ENCODE data around the gene LRCH4. TPM values are rescaled to one million over a fixed set of nuclear protein-coding genes. Genes with fewer than 3 reads are reported as not detected.
A peak's percentile ranks its signal among the peaks of the same experiment; 100 is the strongest.

The LRCH4 gene
- total and polyA plus RNA-seq, 11 donors, result 18.5 to 46.6 (median 34.1) TPM

DNA sequence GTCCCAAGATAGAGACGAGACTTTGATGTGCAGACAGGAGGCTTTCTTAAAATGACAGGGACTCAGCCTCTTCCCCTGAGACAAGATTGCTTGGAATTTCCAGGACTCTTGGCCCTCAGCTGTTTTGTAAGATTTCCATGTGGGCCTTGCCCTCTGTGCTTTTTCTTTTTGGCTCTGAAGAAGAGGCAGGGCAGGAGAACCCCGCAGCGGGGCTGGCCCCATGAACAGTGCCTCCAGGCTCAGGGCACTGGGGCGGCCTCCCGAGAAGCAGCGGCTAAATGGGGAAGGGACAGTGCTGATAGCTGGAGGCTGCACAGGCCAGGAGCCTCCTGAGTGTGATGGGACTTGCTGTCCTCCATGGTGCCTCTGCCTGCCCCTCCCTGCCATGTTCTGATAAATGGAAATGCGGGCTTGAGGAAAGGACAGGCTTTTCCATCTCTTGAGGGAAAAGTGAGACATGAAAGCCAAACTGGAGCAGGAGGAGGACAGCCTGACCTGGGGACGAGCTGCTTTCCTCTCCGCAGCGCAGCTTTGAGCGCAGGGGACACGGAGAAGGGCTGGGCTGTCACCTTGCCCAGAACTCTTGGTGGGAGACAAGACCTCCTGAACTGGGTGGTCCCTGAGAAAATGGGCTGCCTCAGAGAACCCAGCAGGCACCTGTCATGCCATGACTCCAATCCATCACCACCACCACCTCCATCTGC, 24.3 kb downstream of the LRCH4 start:
- no peak for DNase-seq
- H3K36me3 ChIP-seq, result peaks cover 0 to 26% (median 19%) of the 10 kb centered on the region in 9 donors

DNA sequence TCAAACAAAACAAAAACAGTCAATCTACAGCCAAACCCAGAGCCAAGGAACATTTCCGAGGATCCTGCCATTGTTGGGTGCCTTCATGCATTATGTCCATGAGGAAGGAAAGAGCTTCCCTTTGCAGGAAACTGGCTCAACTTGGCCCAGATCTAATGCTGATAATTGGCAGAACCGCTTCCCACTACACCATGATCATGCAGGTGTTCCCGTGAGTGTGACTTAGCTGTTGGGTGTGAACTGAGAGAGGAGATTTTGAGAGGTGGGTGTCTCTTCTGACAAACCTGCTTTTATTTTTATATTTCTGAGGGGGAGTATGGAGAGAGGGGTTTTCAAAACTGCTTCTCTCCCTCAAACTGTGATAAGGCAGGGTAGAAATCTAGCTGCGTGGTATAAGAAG, 26.8 kb downstream of the LRCH4 start:
- no peaks in the 10 kb centered on the region for H3K9me3 ChIP-seq
- intact Hi-C loops (cut with DNase I), result loop anchor here in 7 of 10 donors (1.0 to 5.0 kb wide), 4 partner anchors 77 to 92 kb away; partner anchors contain the start of gene NYAP1 (in 1 of the 7)
- peak overlapping the region in 1 of 12 donors; percentile 32 for H3K27ac ChIP-seq
- TF ChIP-seq, protein P1, sequence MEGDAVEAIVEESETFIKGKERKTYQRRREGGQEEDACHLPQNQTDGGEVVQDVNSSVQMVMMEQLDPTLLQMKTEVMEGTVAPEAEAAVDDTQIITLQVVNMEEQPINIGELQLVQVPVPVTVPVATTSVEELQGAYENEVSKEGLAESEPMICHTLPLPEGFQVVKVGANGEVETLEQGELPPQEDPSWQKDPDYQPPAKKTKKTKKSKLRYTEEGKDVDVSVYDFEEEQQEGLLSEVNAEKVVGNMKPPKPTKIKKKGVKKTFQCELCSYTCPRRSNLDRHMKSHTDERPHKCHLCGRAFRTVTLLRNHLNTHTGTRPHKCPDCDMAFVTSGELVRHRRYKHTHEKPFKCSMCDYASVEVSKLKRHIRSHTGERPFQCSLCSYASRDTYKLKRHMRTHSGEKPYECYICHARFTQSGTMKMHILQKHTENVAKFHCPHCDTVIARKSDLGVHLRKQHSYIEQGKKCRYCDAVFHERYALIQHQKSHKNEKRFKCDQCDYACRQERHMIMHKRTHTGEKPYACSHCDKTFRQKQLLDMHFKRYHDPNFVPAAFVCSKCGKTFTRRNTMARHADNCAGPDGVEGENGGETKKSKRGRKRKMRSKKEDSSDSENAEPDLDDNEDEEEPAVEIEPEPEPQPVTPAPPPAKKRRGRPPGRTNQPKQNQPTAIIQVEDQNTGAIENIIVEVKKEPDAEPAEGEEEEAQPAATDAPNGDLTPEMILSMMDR (IDR thresholded peaks at IDR 0.05), result no peak
- no peak for TF ChIP-seq POLR2A (IDR thresholded peaks at IDR 0.05)
- WGBS, 4 donors, result 73 to 84% (median 78%) methylated on average over 4 of the region's 4 CpGs
- H3K36me3 ChIP-seq, result peaks cover 0 to 47% (median 37%) of the 10 kb centered on the region in 9 donors
- no peaks in the 10 kb centered on the region for H3K27me3 ChIP-seq
- no peak overlapping the region for H3K4me3 ChIP-seq
- DNase-seq (no peak), ATAC-seq (no peak)
- peaks cover 0 to 13% (median 3%) of the 10 kb centered on the region in 12 donors for H3K4me1 ChIP-seq

More for the DNA sequence above, 24.3 kb downstream of the LRCH4 start:
- intact Hi-C loops (cut with DNase I), result loop anchor here in 9 of 10 donors (2.0 to 10.0 kb wide), 10 partner anchors 49 to 166 kb away; partner anchors contain the start of genes GIGYF1 (in 6 of the 9) and EPO (in 1 of the 9)
- Histone ChIP-seq H3K4me3 (no peak overlapping the region), H3K9me3 (no peaks in the 10 kb centered on the region), H3K27me3 (no peaks in the 10 kb centered on the region), H3K4me1 (peaks cover 0 to 13% (median 3%) of the 10 kb centered on the region in 12 donors), H3K27ac (no peak overlapping the region)
- ATAC-seq, result no peak
- no peak for TF ChIP-seq POLR2A (IDR thresholded peaks at IDR 0.05)
- TF ChIP-seq, protein P1 (IDR thresholded peaks at IDR 0.05), result no peak
- WGBS, 4 donors, result 92 to 96% (median 95%) methylated on average over 12 of the region's 12 CpGs

- Histone ChIP-seq H3K27me3 (no peaks in the 10 kb centered on the region), H3K4me1 (peaks cover 0 to 7% (median 1%) of the 10 kb centered on the region in 12 donors), H3K9me3 (no peaks in the 10 kb centered on the region), H3K27ac (no peak overlapping the region), H3K36me3 (peaks cover 0 to 63% (median 54%) of the 10 kb centered on the region in 9 donors), H3K4me3 (no peak overlapping the region)
- 76 to 86% (median 81%) methylated on average over 4 of the region's 4 CpGs for WGBS, 4 donors
- no peak for ATAC-seq
- TF ChIP-seq, protein P1 (IDR thresholded peaks at IDR 0.05), result no peak
- no peak for TF ChIP-seq POLR2A (IDR thresholded peaks at IDR 0.05)
- intact Hi-C loops (cut with DNase I), result loop anchor here in 3 of 10 donors (5.0 kb wide), 2 partner anchors 74 to 89 kb away; partner anchors contain the start of gene NYAP1 (in 1 of the 3)
- no peak for DNase-seq
These were observed 29.4 kb downstream of the LRCH4 start for GRCh38 chr7:100556541-100556940.

DNA sequence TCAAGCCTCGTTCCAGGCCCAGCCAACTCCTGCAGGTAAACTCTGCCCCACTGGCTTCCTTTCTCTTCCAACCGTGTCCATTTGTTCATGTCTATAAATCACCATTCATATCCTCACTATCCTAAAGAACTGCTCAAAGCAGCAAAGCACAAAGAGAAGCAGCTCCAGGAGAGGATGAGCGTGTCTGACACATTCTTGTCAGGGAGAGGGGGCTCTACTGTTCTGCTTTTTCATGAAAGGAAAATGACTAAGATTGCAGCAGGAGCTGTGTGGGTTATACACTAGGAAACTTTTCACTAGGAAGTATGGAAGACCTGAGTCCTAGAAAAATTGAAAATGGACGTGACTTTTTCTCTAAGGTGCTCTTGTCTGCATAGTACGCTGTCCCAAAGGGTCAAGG, 30.2 kb downstream of the LRCH4 start:
- Histone ChIP-seq H3K4me3 (no peak overlapping the region), H3K27me3 (no peaks in the 10 kb centered on the region), H3K4me1 (peaks cover 0 to 7% (median 1%) of the 10 kb centered on the region in 12 donors), H3K27ac (no peak overlapping the region), H3K36me3 (peaks cover 0 to 69% (median 60%) of the 10 kb centered on the region in 9 donors), H3K9me3 (no peaks in the 10 kb centered on the region)
- no peak for ATAC-seq
- 91 to 93% (median 92%) methylated on average over 5 of the region's 5 CpGs for WGBS, 4 donors
- no peak for DNase-seq
- TF ChIP-seq, protein P1 (IDR thresholded peaks at IDR 0.05), result no peak
- intact Hi-C loops (cut with DNase I), result loop anchor here in 3 of 10 donors (5.0 kb wide), 2 partner anchors 73 to 88 kb away; partner anchors contain the start of gene NYAP1 (in 1 of the 3)

Data from heart left ventricle (tissue), 16 donors.